GM20000 (cell line): Measurements from ENCODE around the gene DNAJC4.

Experiments used
- DNase-seq: peaks from one replicate; pipeline ENCODE4 v3.0.0; 2012; ENCODE audit warnings: low spot score
- CTCF ChIP-seq: IDR thresholded peaks from 2 replicates; pipeline ENCODE4 v1.5.1; 2012; ENCODE audit warnings: mild to moderate bottlenecking, control low read depth; ENCODE audit errors: extremely low read depth, missing control alignments

The DNAJC4 gene

GRCh38 chr11:64204080-64204440, 26.3 kb upstream of the DNAJC4 start:
- TF ChIP-seq CTCF: no peak
- no peak for DNase-seq

GRCh38 chr11:64204464-64204989, 25.8 kb upstream of the DNAJC4 start:
- TF ChIP-seq CTCF: peak; percentile 76
- peak; percentile 79 for DNase-seq

- no peak for TF ChIP-seq CTCF
- peak; percentile 70 for DNase-seq
These were observed 23.7 kb upstream of the DNAJC4 start, which contains the start of gene FERMT3 for GRCh38 chr11:64206457-64207255. Gene FERMT3 (plus strand): TSS chr11:64206721. CDS start chr11:64207365, 644 bp downstream.

- TF ChIP-seq CTCF: no peak
These were observed 22.9 kb upstream of the DNAJC4 start for GRCh38 chr11:64207256-64208085.

GRCh38 chr11:64208086-64208795, 22.1 kb upstream of the DNAJC4 start:
- DNase-seq: no peak

More at GRCh38 chr11:64207256-64208085, 22.9 kb upstream of the DNAJC4 start:
- peak; percentile 93 for DNase-seq

More at GRCh38 chr11:64208086-64208795, 22.1 kb upstream of the DNAJC4 start:
- no peak for TF ChIP-seq CTCF
